ENCODE results near the gene SPRED3.

SPRED3 gene

DNA sequence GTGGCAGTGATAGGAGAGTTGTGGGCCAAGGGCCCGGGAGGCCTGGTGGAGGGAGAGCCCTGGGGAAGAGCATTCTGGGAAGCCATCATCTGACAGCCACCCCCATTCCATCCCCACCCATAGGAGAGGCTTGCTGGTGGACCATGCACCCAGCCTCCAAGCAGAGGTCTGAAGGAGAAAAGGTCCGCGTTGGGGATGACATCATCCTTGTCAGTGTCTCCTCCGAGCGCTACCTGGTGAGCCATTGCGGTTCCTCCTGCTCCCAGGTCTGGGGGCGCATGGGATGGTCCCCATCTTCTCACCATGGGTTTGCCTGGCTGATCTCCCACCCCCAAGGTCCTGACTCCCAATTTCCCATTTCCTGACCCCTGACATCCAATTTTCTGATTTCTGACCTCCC, 55.5 kb downstream of the SPRED3 start:
- DNase-seq (ENCODE audit: low read depth, low spot score) = no peak

DNA sequence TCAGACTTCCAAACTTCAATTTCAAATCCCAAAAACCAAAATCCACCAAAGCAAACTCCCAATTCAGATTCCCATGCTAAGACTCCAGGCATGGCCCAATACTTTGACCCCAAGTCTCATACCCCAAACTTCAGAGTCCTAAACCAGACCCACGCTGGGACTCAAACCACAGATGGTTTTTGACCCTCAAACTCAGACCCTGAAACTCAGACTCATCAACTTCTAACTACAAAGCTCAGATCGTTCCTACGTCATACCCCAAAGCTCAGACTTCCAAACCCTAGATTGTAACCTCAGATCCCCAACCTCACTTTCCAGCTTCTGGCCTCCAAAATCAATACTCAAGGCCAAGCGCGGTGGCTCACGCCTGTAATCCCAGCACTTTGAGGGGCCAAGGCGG, 56.9 kb downstream of the SPRED3 start:
- DNase-seq (ENCODE audit: low read depth, low spot score) = no peak

DNA sequence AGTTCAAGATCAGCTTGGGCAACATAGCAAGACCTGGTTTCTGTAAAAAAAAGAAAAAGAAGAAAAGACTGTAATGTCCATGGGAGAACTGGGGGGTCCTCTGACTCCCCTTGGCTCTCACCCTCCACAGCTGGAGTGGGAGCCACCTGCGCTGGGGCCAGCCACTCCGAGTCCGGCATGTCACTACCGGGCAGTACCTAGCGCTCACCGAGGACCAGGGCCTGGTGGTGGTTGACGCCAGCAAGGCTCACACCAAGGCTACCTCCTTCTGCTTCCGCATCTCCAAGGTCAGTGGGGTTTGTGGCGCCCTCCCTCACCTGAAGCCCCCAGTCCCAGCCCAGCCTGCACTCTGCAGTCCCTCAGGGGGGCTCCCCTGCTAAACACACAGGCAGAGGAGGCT, 59.7 kb downstream of the SPRED3 start:
- no peak for DNase-seq (ENCODE audit: low read depth, low spot score)
